ENCODE results near the gene UHRF2.
"Not testable (repeated sequence)": the region's sequence is repeated elsewhere in the genome, so short reads cannot be mapped to it uniquely, and the experiment has no call there.

Gene UHRF2

GRCh38 chr9:6498982-6499381, 86.0 kb downstream of the UHRF2 start:
- peak; percentile 35 for DNase-seq

- DNase-seq = no peak
Measured at GRCh38 chr9:6501526-6502210, 88.7 kb downstream of the UHRF2 start.

- DNase-seq = no peak
Measured at GRCh38 chr9:6502399-6502798, 89.4 kb downstream of the UHRF2 start.

- DNase-seq = no peak
Measured at GRCh38 chr9:6506571-6506970, 93.6 kb downstream of the UHRF2 start.

- DNase-seq = no peak
Measured at GRCh38 chr9:6512085-6512657, 99.2 kb downstream of the UHRF2 start.

GRCh38 chr9:6522263-6522662, 109.3 kb downstream of the UHRF2 start:
- DNase-seq = no peak

- no peak for DNase-seq
Measured at GRCh38 chr9:6525326-6526045, 112.5 kb downstream of the UHRF2 start.

- DNase-seq = no peak
Measured at GRCh38 chr9:6535594-6535993, 122.6 kb downstream of the UHRF2 start.

- peak; percentile 29 for DNase-seq
Measured at GRCh38 chr9:6538666-6539071, 125.7 kb downstream of the UHRF2 start.

GRCh38 chr9:6542617-6543016, 129.6 kb downstream of the UHRF2 start:
- DNase-seq = not testable (repeated sequence)

- no peak for DNase-seq
Measured at GRCh38 chr9:6543204-6543603, 130.2 kb downstream of the UHRF2 start.

GRCh38 chr9:6545017-6545691, 132.2 kb downstream of the UHRF2 start:
- no peak for DNase-seq

GRCh38 chr9:6549106-6549800, 136.3 kb downstream of the UHRF2 start:
- DNase-seq = no peak

- no peak for DNase-seq
Measured at GRCh38 chr9:6551136-6551535, 138.1 kb downstream of the UHRF2 start.

- DNase-seq = no peak
Measured at GRCh38 chr9:6552033-6552432, 139.0 kb downstream of the UHRF2 start.

GRCh38 chr9:6552498-6553121, 139.6 kb downstream of the UHRF2 start:
- no peak for DNase-seq

- DNase-seq = no peak
Measured at GRCh38 chr9:6553866-6554265, 140.9 kb downstream of the UHRF2 start.
